ENCODE results near the gene PRDM8. TPM values are rescaled to one million over a fixed set of nuclear protein-coding genes. Genes with fewer than 3 reads are reported as not detected.

Gene PRDM8
- total RNA-seq, 2 donors from 2014 or later = 1.4 to 2.2 TPM

- TF ChIP-seq CTCF (IDR thresholded peaks at IDR 0.05) = no peak
- H3K27me3 ChIP-seq = no peaks in the 10 kb centered on the region
- no peaks in the 10 kb centered on the region for H3K36me3 ChIP-seq
- H3K27ac ChIP-seq = no peak overlapping the region
- DNase-seq (ENCODE audit: low spot score) = no peak
- no peak overlapping the region for H3K4me3 ChIP-seq
- no peaks in the 10 kb centered on the region for H3K4me1 ChIP-seq
- H3K9me3 ChIP-seq = no peaks in the 10 kb centered on the region
Measured at GRCh38 chr4:80232707-80233370, 35.5 kb downstream of the PRDM8 start.

- no peak for TF ChIP-seq CTCF (IDR thresholded peaks at IDR 0.05)
- Histone ChIP-seq H3K9me3 (no peaks in the 10 kb centered on the region), H3K27ac (no peak overlapping the region), H3K4me1 (no peaks in the 10 kb centered on the region), H3K27me3 (no peaks in the 10 kb centered on the region), H3K4me3 (no peak overlapping the region), H3K36me3 (no peaks in the 10 kb centered on the region)
- no peak for DNase-seq (ENCODE audit: low spot score)
Measured at GRCh38 chr4:80233390-80233789, 36.1 kb downstream of the PRDM8 start.

GRCh38 chr4:80235451-80235850 is 38.1 kb downstream of the PRDM8 start:
- Histone ChIP-seq H3K27me3 (no peaks in the 10 kb centered on the region), H3K4me1 (no peaks in the 10 kb centered on the region), H3K27ac (no peak overlapping the region), H3K36me3 (no peaks in the 10 kb centered on the region), H3K9me3 (no peaks in the 10 kb centered on the region), H3K4me3 (no peak overlapping the region)
- no peak for TF ChIP-seq CTCF (IDR thresholded peaks at IDR 0.05)
- DNase-seq (ENCODE audit: low spot score) = no peak

- no peaks in the 10 kb centered on the region for H3K27me3 ChIP-seq
- DNase-seq (ENCODE audit: low spot score) = no peak
- H3K4me1 ChIP-seq = no peaks in the 10 kb centered on the region
- H3K9me3 ChIP-seq = no peaks in the 10 kb centered on the region
- H3K36me3 ChIP-seq = no peaks in the 10 kb centered on the region
- TF ChIP-seq CTCF (IDR thresholded peaks at IDR 0.05) = no peak
- no peak overlapping the region for H3K4me3 ChIP-seq
- no peak overlapping the region for H3K27ac ChIP-seq
Measured at GRCh38 chr4:80237992-80238391, 40.7 kb downstream of the PRDM8 start.

- Histone ChIP-seq H3K36me3 (no peaks in the 10 kb centered on the region), H3K4me1 (no peaks in the 10 kb centered on the region), H3K27me3 (no peaks in the 10 kb centered on the region), H3K27ac (no peak overlapping the region), H3K4me3 (no peak overlapping the region), H3K9me3 (no peaks in the 10 kb centered on the region)
- DNase-seq (ENCODE audit: low spot score) = no peak
- TF ChIP-seq CTCF (IDR thresholded peaks at IDR 0.05) = no peak
Measured at GRCh38 chr4:80239480-80240150, 42.3 kb downstream of the PRDM8 start.

Data from right atrium auricular region (tissue), 2 donors.